GM12878 (cell line): ENCODE measurements around the gene MGP. TPM values are rescaled to one million over a fixed set of nuclear protein-coding genes. Genes with fewer than 3 reads are reported as not detected.

ENCODE experiments used
- ATAC-seq: fragments of 200-7000 bp; cut with Tn5 transposase; 3 replicates; pipeline ENCODE4 v1.9.1; 2020; ENCODE audit warnings: mild to moderate bottlenecking, moderate library complexity
- BruUV-seq: library from RNA; stranded (reverse); fragments of 400-500 nt; replicated peaks from 2 replicates; lab custom pipeline; 2021; lab: Mats Ljungman, UMichigan
- CTCF ChIA-PET: fragments of 300-600 bp; sonication (Branson Sonifier 250); formaldehyde crosslinking; extraction: SDS; loops from one replicate; lab custom pipeline; 2021; ENCODE audit warnings: inconsistent platforms; lab: Yijun Ruan, JAX
- POLR2A ChIA-PET: fragments of 350-600 bp; formaldehyde crosslinking; extraction: SDS; loops from one replicate; lab custom pipeline; 2021; ENCODE audit warnings: inconsistent platforms; lab: Charles Lee
- RAD21 ChIA-PET: fragments of 300-600 bp; sonication (Branson Sonifier 250); formaldehyde crosslinking; loops from one replicate; lab custom pipeline; 2023; ENCODE audit warnings: antibody characterized with exemption; ENCODE audit not compliant: unreplicated experiment; lab: Charles Lee
- SMC1A ChIA-PET: fragments of 300-600 bp; sonication (Branson Sonifier 250); formaldehyde crosslinking; loops from one replicate; lab custom pipeline; 2023; ENCODE audit not compliant: unreplicated experiment, uncharacterized antibody; lab: Charles Lee
- DNase-seq: peaks from one replicate; pipeline ENCODE4 v3.0.0-alpha.2; 2011; ENCODE audit warnings: low read depth, low spot score
- FAIRE-seq: peaks from 3 replicates; lab custom pipeline; 2011; peaks lifted over from hg19 to GRCh38; lab: Jason Lieb, UNC
- H2AFZ ChIP-seq: 2 replicates; pipeline ENCODE4 v1.6.0; 2011; ENCODE audit warnings: low read depth, low read length, control low read depth; ENCODE audit not compliant: control insufficient read depth
- H3K27ac ChIP-seq: 2 replicates; pipeline ENCODE4 v1.5.1; 2011; ENCODE audit warnings: control low read depth; ENCODE audit not compliant: control insufficient read depth, insufficient read depth
- H3K27me3 ChIP-seq, 2 experiments: replicated peaks in 1 of 2; 2 replicates each; pipeline versions ENCODE4 v1.6.0 to v1.6.1; 2011; ENCODE audit warnings: low read length in 1 of 2; ENCODE audit not compliant: control insufficient read depth in 2 of 2, insufficient read depth in 2 of 2
- H3K36me3 ChIP-seq, 2 experiments: 2 replicates each; pipeline ENCODE4 v1.5.1; 2011; ENCODE audit warnings: low read length in 1 of 2; ENCODE audit not compliant: control insufficient read depth in 2 of 2, insufficient read depth in 2 of 2
- H3K4me1 ChIP-seq: 2 replicates; pipeline ENCODE4 v1.6.1; 2011; ENCODE audit warnings: mild to moderate bottlenecking, low read length, moderate library complexity, mixed read lengths; ENCODE audit not compliant: control insufficient read depth, insufficient read depth
- H3K4me2 ChIP-seq: 2 replicates; pipeline ENCODE4 v1.6.0; 2011; ENCODE audit warnings: control low read depth; ENCODE audit not compliant: control insufficient read depth, insufficient read depth
- H3K4me3 ChIP-seq: fragments of 200-600 bp; sonication (generic); 2 replicates; pipeline ENCODE4 v1.5.1; 2016
- H3K79me2 ChIP-seq: 2 replicates; pipeline ENCODE4 v1.6.0; 2011; ENCODE audit warnings: low read length; ENCODE audit not compliant: control insufficient read depth, insufficient read depth
- H3K9ac ChIP-seq: 2 replicates; pipeline ENCODE4 v1.8.0; 2011; ENCODE audit warnings: low read length, control low read depth, mixed read lengths; ENCODE audit not compliant: control insufficient read depth, insufficient read depth
- H3K9me3 ChIP-seq: replicated peaks from 3 replicates; pipeline ENCODE4 v1.5.1; 2011; ENCODE audit warnings: mild to moderate bottlenecking, low read length; ENCODE audit not compliant: control insufficient read depth, insufficient read depth
- H4K20me1 ChIP-seq: 2 replicates; pipeline ENCODE4 v1.6.0; 2011; ENCODE audit not compliant: control insufficient read depth, insufficient read depth
- CEBPB ChIP-seq, 2 experiments: fragments of 150-350 bp in 1 of 2; IDR thresholded peaks; 2 replicates each; pipeline ENCODE4 v1.6.1; 2012 to 2014; ENCODE audit warnings: low read depth in 2 of 2, low read length in 2 of 2, borderline replicate concordance in 1 of 2, inconsistent platforms in 1 of 2
- HCFC1 ChIP-seq: fragments of 150-350 bp; IDR thresholded peaks from 2 replicates; pipeline ENCODE4 v1.6.1; 2014; ENCODE audit warnings: low read length
- IKZF2 ChIP-seq, 2 experiments: fragments of 450-650 bp; IDR thresholded peaks; 2 replicates each; pipeline ENCODE4 v1.6.1; 2017; ENCODE audit warnings: mild to moderate bottlenecking in 2 of 2, moderate library complexity in 2 of 2
- POLR2AphosphoS5 ChIP-seq: IDR thresholded peaks from 2 replicates; pipeline ENCODE4 v1.6.1; 2011; ENCODE audit warnings: mild to moderate bottlenecking, low read length, inconsistent platforms
- WGBS: methylation state at CpG from one replicate; pipeline ENCODE4 v1.1.6; 2016; ENCODE audit warnings: low lambda C conversion rate; ENCODE audit not compliant: insufficient replicate concordance, insufficient coverage; ENCODE audit errors: missing lambda C conversion rate; 5-methylcytosine and 5-hydroxymethylcytosine counted together
- in situ Hi-C: fragments of 300-500 bp; cut with MboI; formaldehyde crosslinking; loops from 9 replicates; pipeline ENCODE4 v1.14.3; 2018; ENCODE audit warnings: mixed read lengths
- intact Hi-C: fragments of 100-400 bp; cut with micrococcal nuclease; formaldehyde crosslinking; loops from one replicate; pipeline ENCODE4 v1.14.2; 2022; ENCODE audit not compliant: unreplicated experiment
- polyA plus RNA-seq, 11 experiments: library from polyadenylated mRNA; depleted of rRNA in 4 of 11; unstranded in 6 of 11; stranded (reverse) in 5 of 11; fragments of >200 nt; fragmentation: Nextera tagmentation in 4 of 11; fragmentation: Illumina TruSeq in 1 of 11; extraction: Ambion mirVana in 4 of 11; extraction: Trizol in 1 of 11; gene quantifications; 1 replicate in 1 of 11; 2 replicates in 10 of 11; pipeline versions ENCODE4 v1.2.1 to v1.2.3, GENCODE V29; 2011 to 2016; ENCODE audit warnings: inconsistent platforms in 2 of 11, missing spikeins in 2 of 11, low read depth in 1 of 11
- total RNA-seq, 4 experiments: library from RNA; depleted of rRNA in 3 of 4; stranded (reverse); fragments of >200 nt in 3 of 4; fragmentation: Illumina TruSeq in 1 of 4; extraction: Trizol in 1 of 4; gene quantifications; 2 replicates each; pipeline versions ENCODE4 v1.2.1 to v1.2.3, GENCODE V29; 2013 to 2021
- TF ChIP-seq, protein P1 (sequence below): fragments of 150-350 bp; IDR thresholded peaks from 2 replicates; pipeline ENCODE4 v1.6.1; 2016; ENCODE audit warnings: low read depth, low read length
- TF ChIP-seq, protein P2 (sequence below): IDR thresholded peaks from 2 replicates; pipeline ENCODE4 v1.6.1; 2011; ENCODE audit warnings: low read depth, mild to moderate bottlenecking, low read length, moderate library complexity, borderline replicate concordance; ENCODE audit errors: extremely low read depth

The MGP gene
- total and polyA plus RNA-seq, 10 of the 15 experiments (the other 5 are each of a cell fraction or from before 2014, with no cell fraction given), result 0.21 to 1.2 TPM; not detected in 8

DNA sequence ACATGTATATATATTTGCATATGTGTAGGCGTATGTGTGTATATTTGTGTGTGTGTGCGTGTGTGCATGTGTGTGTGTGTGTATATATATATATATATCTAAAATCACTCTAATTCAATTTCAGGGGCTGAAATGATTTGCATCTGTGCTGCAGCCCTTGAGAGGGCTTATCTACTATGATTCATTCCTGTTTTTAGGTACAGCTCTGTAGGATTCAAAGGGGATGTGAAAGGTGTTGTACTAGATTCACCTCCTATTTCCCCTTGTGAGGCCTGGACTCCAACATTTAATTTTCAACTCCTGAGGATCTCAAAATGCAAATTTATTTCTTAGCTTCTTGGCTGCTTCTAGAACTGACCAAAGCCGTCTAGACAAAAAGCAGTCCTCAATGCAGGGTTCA, 41.6 kb upstream of the MGP start:
- POLR2A ChIA-PET, result no interaction called here
- H3K36me3 ChIP-seq, result no peaks in the 10 kb centered on the region
- ATAC-seq, result no peak
- RAD21 ChIA-PET, result interaction anchor here (1.4 kb wide), 1 partner anchor 68 kb away, joined by 4 read pairs; no protein-coding TSS in a partner anchor
- no TSS peak for BruUV-seq
- H2AFZ ChIP-seq, result no peak overlapping the region
- H3K4me3 ChIP-seq, result no peak overlapping the region
- H3K9me3 ChIP-seq, result no peaks in the 10 kb centered on the region
- H3K27ac ChIP-seq, result no peak overlapping the region
- H4K20me1 ChIP-seq, result no peaks in the 10 kb centered on the region
- TF ChIP-seq CEBPB (IDR thresholded peaks at IDR 0.05; ENCODE audit: borderline replicate concordance in 1 of 2, low read depth in 2 of 2, low read length in 2 of 2) (no peak), HCFC1 (no peak), IKZF2 (IDR thresholded peaks at IDR 0.05) (no peak), POLR2AphosphoS5 (no peak)
- TF ChIP-seq, protein P1, sequence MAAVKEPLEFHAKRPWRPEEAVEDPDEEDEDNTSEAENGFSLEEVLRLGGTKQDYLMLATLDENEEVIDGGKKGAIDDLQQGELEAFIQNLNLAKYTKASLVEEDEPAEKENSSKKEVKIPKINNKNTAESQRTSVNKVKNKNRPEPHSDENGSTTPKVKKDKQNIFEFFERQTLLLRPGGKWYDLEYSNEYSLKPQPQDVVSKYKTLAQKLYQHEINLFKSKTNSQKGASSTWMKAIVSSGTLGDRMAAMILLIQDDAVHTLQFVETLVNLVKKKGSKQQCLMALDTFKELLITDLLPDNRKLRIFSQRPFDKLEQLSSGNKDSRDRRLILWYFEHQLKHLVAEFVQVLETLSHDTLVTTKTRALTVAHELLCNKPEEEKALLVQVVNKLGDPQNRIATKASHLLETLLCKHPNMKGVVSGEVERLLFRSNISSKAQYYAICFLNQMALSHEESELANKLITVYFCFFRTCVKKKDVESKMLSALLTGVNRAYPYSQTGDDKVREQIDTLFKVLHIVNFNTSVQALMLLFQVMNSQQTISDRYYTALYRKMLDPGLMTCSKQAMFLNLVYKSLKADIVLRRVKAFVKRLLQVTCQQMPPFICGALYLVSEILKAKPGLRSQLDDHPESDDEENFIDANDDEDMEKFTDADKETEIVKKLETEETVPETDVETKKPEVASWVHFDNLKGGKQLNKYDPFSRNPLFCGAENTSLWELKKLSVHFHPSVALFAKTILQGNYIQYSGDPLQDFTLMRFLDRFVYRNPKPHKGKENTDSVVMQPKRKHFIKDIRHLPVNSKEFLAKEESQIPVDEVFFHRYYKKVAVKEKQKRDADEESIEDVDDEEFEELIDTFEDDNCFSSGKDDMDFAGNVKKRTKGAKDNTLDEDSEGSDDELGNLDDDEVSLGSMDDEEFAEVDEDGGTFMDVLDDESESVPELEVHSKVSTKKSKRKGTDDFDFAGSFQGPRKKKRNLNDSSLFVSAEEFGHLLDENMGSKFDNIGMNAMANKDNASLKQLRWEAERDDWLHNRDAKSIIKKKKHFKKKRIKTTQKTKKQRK, result no peak
- TF ChIP-seq, protein P2, sequence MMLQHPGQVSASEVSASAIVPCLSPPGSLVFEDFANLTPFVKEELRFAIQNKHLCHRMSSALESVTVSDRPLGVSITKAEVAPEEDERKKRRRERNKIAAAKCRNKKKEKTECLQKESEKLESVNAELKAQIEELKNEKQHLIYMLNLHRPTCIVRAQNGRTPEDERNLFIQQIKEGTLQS, result no peak
- TF ChIP-seq, all 136 proteins: peak for 0
- Histone ChIP-seq H3K79me2 (no peaks in the 10 kb centered on the region), H3K9ac (no peak overlapping the region), H3K4me2 (no peak overlapping the region), H3K4me1 (no peaks in the 10 kb centered on the region), H3K27me3 (no peaks in the 10 kb centered on the region)
- intact Hi-C loops (no loop called here), in situ Hi-C loops (no loop called here)
- ChIA-PET CTCF (no interaction called here), SMC1A (interaction anchor here (0.6 to 1.8 kb wide), 3 partner anchors 15 to 81 kb away, joined by 3 to 6 read pairs (median 4); no protein-coding TSS in a partner anchor)
- DNase-seq, result no peak
- WGBS, result 59% methylated on average over 3 of the region's 3 CpGs
- FAIRE-seq, result no peak
